Activated CD8-positive, alpha-beta memory T cell treated with anti-CD3 and anti-CD28 coated beads for 36 hours (primary cell): Measurements from ENCODE around the gene HGS. TPM values are rescaled to one million over a fixed set of nuclear protein-coding genes. Genes with fewer than 3 reads are reported as not detected.

Experiments used
- CTCF ChIA-PET: fragments of 350-600 bp; sonication (Branson Sonifier 250); formaldehyde crosslinking; loops from one replicate; lab custom pipeline; 2021; ENCODE audit warnings: antibody characterized with exemption; lab: Charles Lee
- POLR2A ChIA-PET: fragments of 350-600 bp; sonication (Branson Sonifier 250); formaldehyde crosslinking; loops from one replicate; lab custom pipeline; 2021; ENCODE audit warnings: antibody characterized with exemption; lab: Charles Lee
- total RNA-seq, 2 experiments: library from RNA; stranded (reverse); gene quantifications; one replicate each; pipeline ENCODE4 v1.2.3, GENCODE V29; 2021

The HGS gene
- total RNA-seq, 2 experiments from 2014 or later = 132 to 136 TPM

DNA sequence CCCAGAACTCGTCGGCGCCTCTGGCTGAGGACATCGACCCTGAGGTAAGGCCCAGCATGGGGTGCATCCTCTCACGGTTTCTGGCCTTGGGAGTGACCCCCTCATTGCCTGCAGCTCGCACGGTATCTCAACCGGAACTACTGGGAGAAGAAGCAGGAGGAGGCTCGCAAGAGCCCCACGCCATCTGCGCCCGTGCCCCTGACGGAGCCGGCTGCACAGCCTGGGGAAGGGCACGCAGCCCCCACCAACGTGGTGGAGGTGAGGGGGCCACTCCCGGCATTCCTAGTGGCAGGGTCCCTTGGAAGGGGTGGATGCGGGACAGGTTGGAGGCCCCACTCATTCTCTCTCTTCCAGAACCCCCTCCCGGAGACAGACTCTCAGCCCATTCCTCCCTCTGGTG is 11.0 kb downstream of the HGS start:
- CTCF ChIA-PET = no interaction called here
- POLR2A ChIA-PET = interaction anchor here (1.0 kb wide), 1 partner anchor 13 kb away, joined by 3 read pairs; no protein-coding TSS in a partner anchor

- POLR2A ChIA-PET = interaction anchor here (1.0 kb wide), 1 partner anchor 13 kb away, joined by 3 read pairs; no protein-coding TSS in a partner anchor
- CTCF ChIA-PET = interaction anchor here (1.4 kb wide), 1 partner anchor 12 kb away, joined by 5 read pairs; the partner anchor contains the start of genes ARL16 and HGS
Measured at GRCh38 chr17:81695211-81695610, 11.4 kb downstream of the HGS start.

DNA sequence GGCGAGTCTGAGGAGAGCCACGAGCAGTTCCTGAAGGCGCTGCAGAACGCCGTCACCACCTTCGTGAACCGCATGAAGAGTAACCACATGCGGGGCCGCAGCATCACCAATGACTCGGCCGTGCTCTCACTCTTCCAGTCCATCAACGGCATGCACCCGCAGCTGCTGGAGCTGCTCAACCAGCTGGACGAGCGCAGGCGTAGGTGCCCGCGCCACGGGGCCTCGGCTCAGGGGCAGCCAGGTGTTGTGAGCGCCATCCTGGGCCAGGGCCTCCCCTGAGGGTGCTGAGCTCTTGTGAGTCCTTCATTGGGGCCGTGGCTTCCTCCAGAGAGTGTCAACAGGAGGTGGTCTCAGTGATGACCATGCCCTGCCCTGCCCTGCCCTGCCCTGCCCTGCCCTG is 12.0 kb downstream of the HGS start:
- ChIA-PET POLR2A (interaction anchor here (1.0 kb wide), 1 partner anchor 12 kb away, joined by 3 read pairs; no protein-coding TSS in a partner anchor), CTCF (interaction anchor here (1.4 kb wide), 1 partner anchor 13 kb away, joined by 5 read pairs; the partner anchor contains the start of genes ARL16 and HGS)

GRCh38 chr17:81696218-81696941 is 12.6 kb downstream of the HGS start:
- ChIA-PET POLR2A (no interaction called here), CTCF (interaction anchor here (1.4 kb wide), 1 partner anchor 14 kb away, joined by 5 read pairs; the partner anchor contains the start of genes ARL16 and HGS)

DNA sequence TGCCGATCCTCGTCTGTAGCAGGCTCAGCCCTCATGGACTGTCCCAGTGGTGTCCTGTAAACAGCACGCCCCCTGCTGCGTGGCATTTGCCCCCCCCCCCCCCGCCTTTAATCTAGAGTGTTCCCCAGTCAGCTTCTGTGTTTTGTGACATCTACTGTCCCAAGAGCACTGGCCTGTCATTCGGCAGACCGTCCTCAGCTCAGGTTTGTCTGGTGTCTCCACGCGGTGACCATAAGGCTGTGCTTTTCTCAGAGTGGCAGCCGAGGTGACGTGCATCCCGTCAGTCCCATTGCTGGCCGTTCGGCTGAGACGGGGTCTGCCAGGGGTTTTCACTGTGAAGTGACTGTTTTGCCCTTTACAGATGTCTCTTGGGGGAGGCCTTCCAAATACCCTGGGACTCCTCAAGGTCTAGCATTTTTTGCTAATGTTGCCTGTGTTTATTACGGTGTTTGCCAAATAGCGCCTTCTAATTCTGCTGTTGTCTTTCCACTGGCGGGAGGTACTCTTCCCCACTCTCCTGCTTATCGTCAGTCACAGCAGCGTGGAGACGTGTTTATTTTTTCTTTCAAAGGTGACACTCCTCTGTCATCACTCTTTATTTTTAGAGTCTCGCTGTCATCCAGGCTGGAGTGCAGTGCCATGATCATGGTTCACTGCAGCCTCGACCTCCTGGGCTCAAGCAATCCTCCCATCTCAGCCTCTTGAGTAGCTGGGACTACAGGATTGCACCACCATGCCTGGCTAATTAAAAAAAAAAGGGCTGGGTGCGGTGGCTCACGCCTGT is 13.6 kb downstream of the HGS start:
- POLR2A ChIA-PET = no interaction called here
- CTCF ChIA-PET = no interaction called here

GRCh38 chr17:81700353-81701287 is 16.8 kb downstream of the HGS start:
- POLR2A ChIA-PET = no interaction called here
- CTCF ChIA-PET = interaction anchor here (0.5 to 3.8 kb wide), 2 partner anchors 17 to 156 kb away, joined by 3 to 26 read pairs; partner anchors contain the start of genes ARL16 and HGS

DNA sequence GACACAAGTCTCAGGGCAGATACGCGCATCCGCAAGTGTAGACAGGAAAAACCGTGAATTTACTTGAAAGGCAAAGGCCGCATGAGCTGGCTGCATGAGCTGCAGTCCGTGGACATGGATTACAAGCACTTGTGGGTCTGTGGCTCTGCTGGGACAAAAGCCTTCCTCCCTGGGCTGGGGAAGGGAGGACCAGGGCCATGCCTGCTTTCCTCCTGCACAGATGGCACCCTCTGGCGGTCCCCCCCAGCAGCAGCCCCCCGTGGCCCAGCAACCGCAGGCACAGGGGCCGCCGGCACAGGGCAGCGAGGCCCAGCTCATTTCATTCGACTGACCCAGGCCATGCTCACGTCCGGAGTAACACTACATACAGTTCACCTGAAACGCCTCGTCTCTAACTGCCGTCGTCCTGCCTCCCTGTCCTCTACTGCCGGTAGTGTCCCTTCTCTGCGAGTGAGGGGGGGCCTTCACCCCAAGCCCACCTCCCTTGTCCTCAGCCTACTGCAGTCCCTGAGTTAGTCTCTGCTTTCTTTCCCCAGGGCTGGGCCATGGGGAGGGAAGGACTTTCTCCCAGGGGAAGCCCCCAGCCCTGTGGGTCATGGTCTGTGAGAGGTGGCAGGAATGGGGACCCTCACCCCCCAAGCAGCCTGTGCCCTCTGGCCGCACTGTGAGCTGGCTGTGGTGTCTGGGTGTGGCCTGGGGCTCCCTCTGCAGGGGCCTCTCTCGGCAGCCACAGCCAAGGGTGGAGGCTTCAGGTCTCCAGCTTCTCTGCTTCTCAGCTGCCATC is 17.7 kb downstream of the HGS start:
- CTCF ChIA-PET = interaction anchor here (0.5 to 3.8 kb wide), 7 partner anchors 12 to 690 kb away, joined by 3 to 26 read pairs (median 4); partner anchors contain the start of genes ARL16 and HGS
- POLR2A ChIA-PET = interaction anchor here (1.3 to 2.7 kb wide), 3 partner anchors 12 to 132 kb away, joined by 4 to 13 read pairs (median 10); partner anchors contain the start of genes ARL16, HGS and MCRIP1

- ChIA-PET CTCF (interaction anchor here (0.8 to 3.8 kb wide), 7 partner anchors 11 to 256 kb away, joined by 3 to 26 read pairs (median 4); partner anchors contain the start of genes ARL16 and HGS), POLR2A (interaction anchor here (0.6 to 2.7 kb wide), 11 partner anchors 9 to 306 kb away, joined by 3 to 13 read pairs (median 4); partner anchors contain the start of genes ARL16, CCDC137, HGS and MCRIP1)
Measured at GRCh38 chr17:81702934-81703746, 19.3 kb downstream of the HGS start, which contains the start of gene MRPL12. MRPL12 (plus strand) TSS chr17:81703367; CDS start chr17:81703502, 135 bp downstream.

DNA sequence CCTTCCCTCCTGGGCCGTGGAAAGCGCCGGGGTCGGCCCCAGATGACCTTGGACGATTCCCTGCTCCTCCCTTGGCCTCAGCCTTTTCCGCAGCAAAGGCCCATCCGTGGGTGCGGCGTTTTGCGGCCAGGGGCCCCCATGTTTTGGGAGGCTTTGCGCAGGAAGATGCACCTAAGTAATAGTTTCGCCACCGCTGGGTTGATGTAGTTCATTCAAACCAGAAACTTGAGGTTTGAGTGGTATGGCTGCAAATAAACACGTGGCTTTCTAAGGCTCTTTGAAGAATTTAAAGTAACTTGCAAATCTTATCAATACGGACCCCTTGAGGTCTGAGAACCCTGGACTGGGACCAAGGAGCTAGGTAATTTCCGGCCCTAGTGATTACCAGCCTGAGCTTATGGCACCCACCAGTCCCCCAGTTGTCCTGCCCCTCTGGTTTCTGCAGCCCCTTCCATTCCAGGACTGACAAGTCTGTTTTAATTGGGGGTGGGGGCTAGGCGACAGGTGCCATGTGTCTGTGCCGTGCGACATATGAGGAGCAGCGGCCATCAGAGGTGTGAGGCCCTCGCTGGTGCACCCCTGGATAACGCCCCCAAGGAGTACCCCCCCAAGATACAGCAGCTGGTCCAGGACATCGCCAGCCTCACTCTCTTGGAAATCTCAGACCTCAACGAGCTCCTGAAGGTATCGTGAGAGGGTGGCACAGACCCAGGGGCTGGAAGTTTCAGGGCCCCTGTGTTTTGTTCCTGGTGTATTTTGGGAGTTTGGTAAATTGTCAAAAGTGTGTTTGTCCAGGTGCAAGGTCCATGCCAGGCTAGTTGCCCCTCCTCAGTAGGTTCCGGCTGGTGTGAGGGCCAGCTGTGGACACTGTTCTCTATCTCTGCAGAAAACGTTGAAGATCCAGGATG is 20.2 kb downstream of the HGS start:
- CTCF ChIA-PET = interaction anchor here (0.6 to 3.8 kb wide), 5 partner anchors 13 to 165 kb away, joined by 4 to 26 read pairs (median 4); partner anchors contain the start of genes ARL16 and HGS

DNA sequence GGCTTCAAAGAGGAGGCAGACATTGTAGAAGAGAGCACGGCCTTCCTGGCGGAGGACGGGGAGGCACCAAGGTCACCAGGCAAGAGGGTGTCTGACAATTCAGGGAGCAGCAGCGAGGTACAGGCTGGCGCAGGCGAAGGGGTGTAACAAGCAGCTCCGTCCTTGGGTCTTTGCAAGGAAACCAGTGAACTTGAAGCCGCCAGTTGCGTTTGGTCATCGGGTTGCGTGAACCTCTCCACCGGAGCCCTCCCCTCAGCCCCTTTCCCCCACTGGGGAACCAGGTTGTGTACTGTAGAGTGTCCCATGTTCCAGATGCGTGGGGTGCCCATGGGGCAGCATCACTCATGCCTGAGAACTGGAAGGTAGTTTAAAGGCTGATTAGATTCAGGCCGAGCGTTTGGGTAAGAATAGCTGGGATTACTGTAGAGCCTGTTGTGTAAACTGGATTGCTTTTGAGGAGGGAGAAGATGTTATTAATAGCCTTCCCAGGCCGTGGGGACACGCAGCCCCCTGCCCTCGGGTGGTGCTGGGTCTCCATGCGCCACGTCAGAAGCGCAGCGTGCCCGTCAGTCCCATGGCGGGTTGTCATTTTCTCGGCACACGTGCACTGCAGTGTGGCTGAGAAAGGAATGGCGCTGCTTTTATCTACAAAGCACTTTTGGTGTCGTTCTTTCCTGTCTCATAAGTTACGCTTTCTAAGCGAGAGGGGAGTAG is 21.9 kb downstream of the HGS start:
- ChIA-PET POLR2A (interaction anchor here (0.6 to 0.9 kb wide), 3 partner anchors 22 to 178 kb away, joined by 3 read pairs; partner anchors contain the start of genes ARL16 and HGS), CTCF (no interaction called here)

More for the DNA sequence above, 20.2 kb downstream of the HGS start:
- POLR2A ChIA-PET = interaction anchor here (0.6 to 2.7 kb wide), 7 partner anchors 8 to 307 kb away, joined by 3 to 13 read pairs (median 5); partner anchors contain the start of genes ARL16, HGS and MCRIP1

- ChIA-PET CTCF (interaction anchor here (1.2 kb wide), 1 partner anchor 152 kb away, joined by 3 read pairs; no protein-coding TSS in a partner anchor), POLR2A (interaction anchor here (0.6 to 0.9 kb wide), 2 partner anchors 23 to 177 kb away, joined by 3 read pairs; partner anchors contain the start of genes ARL16 and HGS)
Measured at GRCh38 chr17:81706232-81706611, 22.4 kb downstream of the HGS start.

DNA sequence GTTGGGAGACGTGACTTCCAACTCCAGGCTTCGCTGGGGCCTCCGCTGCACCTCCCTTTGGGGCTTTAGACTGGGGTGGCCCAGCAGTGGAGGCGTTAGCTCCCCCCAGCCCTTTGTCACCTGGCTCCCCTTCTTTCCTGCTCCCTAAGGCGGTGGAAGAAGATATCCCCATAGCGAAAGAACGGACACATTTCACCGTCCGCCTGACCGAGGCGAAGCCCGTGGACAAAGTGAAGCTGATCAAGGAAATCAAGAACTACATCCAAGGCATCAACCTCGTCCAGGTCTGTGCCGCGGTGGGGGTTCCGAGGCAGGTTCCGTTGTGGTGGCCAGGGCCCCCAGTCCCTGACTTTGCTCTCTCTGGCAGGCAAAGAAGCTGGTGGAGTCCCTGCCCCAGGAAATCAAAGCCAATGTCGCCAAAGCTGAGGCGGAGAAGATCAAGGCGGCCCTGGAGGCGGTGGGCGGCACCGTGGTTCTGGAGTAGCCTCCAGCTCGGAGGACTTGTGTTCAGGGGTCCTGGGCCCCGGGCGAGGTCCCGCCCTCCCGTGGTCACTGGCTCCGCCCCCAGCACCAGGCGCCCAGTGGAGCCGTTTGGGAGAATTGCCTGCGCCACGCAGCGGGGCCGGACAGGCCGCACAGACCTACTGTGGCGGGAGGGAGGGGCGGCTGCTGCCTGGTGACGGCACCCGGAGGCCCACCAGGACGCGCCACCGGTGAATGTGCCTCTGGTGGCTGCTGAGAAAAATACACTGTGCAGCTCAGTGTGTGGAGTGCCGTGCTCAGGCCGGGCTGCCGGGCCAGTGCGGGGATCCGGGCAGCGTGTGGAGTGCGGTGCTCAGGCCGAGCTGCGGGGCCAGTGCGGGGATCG is 23.2 kb downstream of the HGS start:
- CTCF ChIA-PET = interaction anchor here (1.2 kb wide), 1 partner anchor 152 kb away, joined by 3 read pairs; no protein-coding TSS in a partner anchor

More for the DNA sequence above, 23.2 kb downstream of the HGS start:
- POLR2A ChIA-PET = interaction anchor here (0.9 kb wide), 1 partner anchor 24 kb away, joined by 3 read pairs; the partner anchor contains the start of genes ARL16 and HGS
